ENCODE results near the gene AFAP1.

- TF ChIP-seq REST (IDR thresholded peaks at IDR 0.05; ENCODE audit: insufficient read depth in 1 of 2, low read depth in 2 of 2, low read length in 1 of 2): no peak
- TF ChIP-seq CTCF (IDR thresholded peaks at IDR 0.05): no peak
- no peak for TF ChIP-seq POLR2AphosphoS5 (IDR thresholded peaks at IDR 0.05; ENCODE audit: low read depth, low read length)
Observed at GRCh38 chr4:7710576-7711306, 228.9 kb downstream of the AFAP1 start.
